A673 (cell line): ENCODE measurements around the gene GSE1. TPM values are rescaled to one million over a fixed set of nuclear protein-coding genes. Genes with fewer than 3 reads are reported as not detected.

ENCODE experiments used
- BruUV-seq: library from RNA; stranded (reverse); fragments of 400-500 nt; replicated peaks from 2 replicates; lab custom pipeline; 2021; lab: Mats Ljungman, UMichigan
- CTCF ChIA-PET: fragments of 300-600 bp; sonication (Branson Sonifier 250); formaldehyde crosslinking; loops from one replicate; lab custom pipeline; 2022; ENCODE audit warnings: antibody characterized with exemption; lab: Charles Lee
- POLR2A ChIA-PET: fragments of 300-600 bp; sonication (Branson Sonifier 250); formaldehyde crosslinking; loops from one replicate; lab custom pipeline; 2022; ENCODE audit warnings: antibody characterized with exemption; ENCODE audit not compliant: low non-redundant PET; lab: Charles Lee
- DNase-seq: peaks from one replicate; pipeline ENCODE4 v3.0.0-alpha.2; 2015; ENCODE audit warnings: low spot score
- H3K27ac ChIP-seq: fragments of 200-600 bp; sonication (generic); 2 replicates; pipeline ENCODE4 v1.5.1; 2016; ENCODE audit warnings: mixed run types, low read depth, mild to moderate bottlenecking, mixed read lengths, antibody characterized with exemption, low read length; ENCODE audit not compliant: poor library complexity, severe bottlenecking
- H3K27me3 ChIP-seq: fragments of 200-600 bp; sonication (generic); replicated peaks from 2 replicates; pipeline ENCODE4 v1.6.1; 2017; ENCODE audit warnings: mixed run types, low read depth, mild to moderate bottlenecking, mixed read lengths, antibody characterized with exemption, low read length; ENCODE audit not compliant: insufficient read depth, poor library complexity
- H3K36me3 ChIP-seq: fragments of 200-600 bp; sonication (generic); 2 replicates; pipeline ENCODE4 v1.6.1; 2016; ENCODE audit warnings: mixed run types, mild to moderate bottlenecking, mixed read lengths, antibody characterized with exemption, low read length; ENCODE audit not compliant: insufficient read depth, poor library complexity, severe bottlenecking
- H3K4me1 ChIP-seq: fragments of 200-600 bp; sonication (generic); 2 replicates; pipeline ENCODE4 v1.6.1; 2017; ENCODE audit warnings: mixed run types, mild to moderate bottlenecking, mixed read lengths, antibody characterized with exemption, low read length; ENCODE audit not compliant: insufficient read depth, poor library complexity, severe bottlenecking
- H3K4me3 ChIP-seq: fragments of 200-600 bp; sonication (generic); 2 replicates; pipeline ENCODE4 v1.5.1; 2016; ENCODE audit warnings: low read depth, mixed run types, mild to moderate bottlenecking, mixed read lengths, low read length; ENCODE audit not compliant: poor library complexity, severe bottlenecking
- H3K9me3 ChIP-seq: fragments of 200-600 bp; sonication (generic); 2 replicates; pipeline ENCODE4 v1.6.1; 2016; ENCODE audit warnings: mixed run types, low read depth, mild to moderate bottlenecking, mixed read lengths, antibody characterized with exemption, low read length; ENCODE audit not compliant: poor library complexity, severe bottlenecking
- EZH2 ChIP-seq: fragments of 200-600 bp; sonication (generic); IDR thresholded peaks from 2 replicates; pipeline ENCODE4 v1.6.1; 2017; ENCODE audit warnings: borderline replicate concordance, low read depth, mild to moderate bottlenecking, mixed read lengths, antibody characterized with exemption, low read length; ENCODE audit not compliant: poor library complexity, severe bottlenecking
- intact Hi-C: fragments of 100-400 bp; cut with micrococcal nuclease; formaldehyde crosslinking; loops from one replicate; pipeline ENCODE4 v1.10.0; 2022; ENCODE audit not compliant: unreplicated experiment
- total RNA-seq: library from RNA; stranded (reverse); gene quantifications from 2 replicates; pipeline ENCODE4 v1.2.3, GENCODE V29; 2021
- TF ChIP-seq, protein P1 (sequence below): fragments of 300-800, 200-600 bp; sonication (generic); conservative IDR thresholded peaks from 2 replicates; pipeline ENCODE4 v1.5.1; 2017; ENCODE audit warnings: low read depth, mild to moderate bottlenecking, antibody characterized with exemption, low read length, moderate library complexity, mixed read lengths

The GSE1 gene
- total RNA-seq, 1 experiment from 2014 or later: 64.2 TPM

DNA sequence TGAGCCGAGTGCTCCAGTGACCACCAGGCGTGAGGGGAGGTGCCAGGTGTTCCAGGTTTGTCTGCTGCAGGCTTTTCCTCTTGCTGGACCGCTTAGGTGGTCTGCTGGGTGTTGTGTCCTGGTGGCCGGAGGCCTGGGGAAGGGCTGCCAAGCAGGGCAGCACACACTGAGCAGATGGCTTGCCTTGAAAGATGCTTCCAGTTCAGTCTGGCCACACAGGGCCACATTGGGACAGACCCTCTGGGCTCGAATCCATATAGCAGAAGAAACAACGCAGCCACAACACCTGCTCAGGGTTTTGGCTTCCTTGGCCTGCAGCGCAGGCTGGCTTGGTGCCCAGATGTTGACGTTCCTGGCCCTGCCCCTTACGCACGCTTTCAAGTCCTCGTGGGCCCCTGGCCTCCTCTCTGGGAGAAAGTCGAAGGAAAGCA lies 50.8 kb downstream of the GSE1 start:
- Histone ChIP-seq H3K27me3 (no peaks in the 10 kb centered on the region), H3K9me3 (no peaks in the 10 kb centered on the region), H3K4me3 (no peak overlapping the region), H3K27ac (no peak overlapping the region), H3K36me3 (peaks cover 63% of the 10 kb centered on the region), H3K4me1 (peaks cover 14% of the 10 kb centered on the region)
- ChIA-PET POLR2A (no interaction called here), CTCF (no interaction called here)
- BruUV-seq: no TSS peak
- TF ChIP-seq, protein P1, sequence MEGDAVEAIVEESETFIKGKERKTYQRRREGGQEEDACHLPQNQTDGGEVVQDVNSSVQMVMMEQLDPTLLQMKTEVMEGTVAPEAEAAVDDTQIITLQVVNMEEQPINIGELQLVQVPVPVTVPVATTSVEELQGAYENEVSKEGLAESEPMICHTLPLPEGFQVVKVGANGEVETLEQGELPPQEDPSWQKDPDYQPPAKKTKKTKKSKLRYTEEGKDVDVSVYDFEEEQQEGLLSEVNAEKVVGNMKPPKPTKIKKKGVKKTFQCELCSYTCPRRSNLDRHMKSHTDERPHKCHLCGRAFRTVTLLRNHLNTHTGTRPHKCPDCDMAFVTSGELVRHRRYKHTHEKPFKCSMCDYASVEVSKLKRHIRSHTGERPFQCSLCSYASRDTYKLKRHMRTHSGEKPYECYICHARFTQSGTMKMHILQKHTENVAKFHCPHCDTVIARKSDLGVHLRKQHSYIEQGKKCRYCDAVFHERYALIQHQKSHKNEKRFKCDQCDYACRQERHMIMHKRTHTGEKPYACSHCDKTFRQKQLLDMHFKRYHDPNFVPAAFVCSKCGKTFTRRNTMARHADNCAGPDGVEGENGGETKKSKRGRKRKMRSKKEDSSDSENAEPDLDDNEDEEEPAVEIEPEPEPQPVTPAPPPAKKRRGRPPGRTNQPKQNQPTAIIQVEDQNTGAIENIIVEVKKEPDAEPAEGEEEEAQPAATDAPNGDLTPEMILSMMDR: no peak
- TF ChIP-seq EZH2: no peak
- intact Hi-C loops: no loop called here
- no peak for DNase-seq

DNA sequence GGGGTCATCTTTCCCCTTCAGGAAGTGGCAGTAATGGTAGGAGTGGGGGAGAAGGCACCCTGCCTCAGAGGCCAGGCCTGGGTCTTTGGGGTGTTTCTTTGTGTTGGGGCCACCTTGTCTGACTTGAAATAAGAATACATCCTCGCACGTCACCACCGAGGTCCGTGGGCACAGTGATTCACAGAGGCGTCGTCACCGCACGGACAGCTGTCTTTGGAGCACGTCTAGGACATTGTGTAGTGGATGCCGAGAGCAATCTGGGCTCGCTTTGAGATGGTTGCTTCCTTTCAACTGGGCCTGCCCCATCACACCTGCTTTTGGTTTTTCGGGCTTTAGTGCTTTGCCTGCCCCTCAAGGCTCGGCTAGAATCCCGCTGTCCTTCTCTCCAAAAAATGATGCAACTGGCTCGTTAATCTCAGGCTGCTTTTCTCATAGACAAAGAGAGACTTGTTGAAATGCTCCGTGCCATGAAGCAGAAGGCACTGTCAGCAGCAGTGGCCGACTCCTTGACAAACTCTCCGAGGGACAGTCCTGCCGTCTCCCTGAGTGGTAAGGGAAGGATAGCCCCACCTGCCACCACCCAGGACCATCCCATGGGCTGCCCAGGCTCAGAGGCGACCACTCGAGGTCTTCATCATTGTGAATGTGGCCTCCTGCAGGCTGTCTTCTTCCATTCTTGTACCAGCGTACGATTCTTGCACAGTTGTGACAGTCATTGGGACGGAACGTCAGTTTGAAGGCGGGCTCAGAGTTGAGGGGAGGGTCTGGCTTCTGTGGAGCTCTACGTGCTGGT lies 51.7 kb downstream of the GSE1 start:
- no peak for TF ChIP-seq EZH2
- TF ChIP-seq, protein P1: no peak
- Histone ChIP-seq H3K4me1 (peaks cover 14% of the 10 kb centered on the region), H3K36me3 (peaks cover 69% of the 10 kb centered on the region), H3K4me3 (no peak overlapping the region), H3K9me3 (no peaks in the 10 kb centered on the region), H3K27me3 (no peaks in the 10 kb centered on the region), H3K27ac (no peak overlapping the region)
- DNase-seq: no peak
- intact Hi-C loops: no loop called here
- ChIA-PET CTCF (no interaction called here), POLR2A (no interaction called here)
- BruUV-seq: no TSS peak

DNA sequence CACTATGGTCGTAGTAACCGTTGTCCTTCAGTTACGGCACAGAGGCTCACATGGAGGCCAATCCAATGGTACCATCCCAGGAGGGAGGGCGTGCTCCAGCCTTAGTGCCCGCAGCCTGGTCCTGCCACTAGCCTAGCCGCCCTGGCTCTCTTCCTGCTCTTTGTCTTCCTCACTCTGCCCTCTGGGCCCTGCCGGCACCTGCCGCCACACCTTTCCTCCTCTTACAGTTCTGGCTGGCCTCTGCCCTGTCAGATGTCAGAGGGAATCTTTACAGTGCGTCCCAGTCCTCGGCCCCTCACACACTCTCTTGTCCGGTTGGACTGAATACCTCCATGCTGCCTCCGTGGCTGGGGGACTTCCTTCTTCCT lies 52.2 kb downstream of the GSE1 start:
- TF ChIP-seq, protein P1: no peak
- no peak for TF ChIP-seq EZH2
- Histone ChIP-seq H3K36me3 (peaks cover 72% of the 10 kb centered on the region), H3K4me3 (no peak overlapping the region), H3K4me1 (peaks cover 11% of the 10 kb centered on the region), H3K27me3 (no peaks in the 10 kb centered on the region), H3K9me3 (no peaks in the 10 kb centered on the region), H3K27ac (no peak overlapping the region)
- intact Hi-C loops: no loop called here
- ChIA-PET POLR2A (no interaction called here), CTCF (no interaction called here)
- DNase-seq: no peak
- BruUV-seq: no TSS peak
